GM12892 (cell line): ENCODE measurements around the gene GLTPD2.

ENCODE experiments used
- POLR2A ChIP-seq: IDR thresholded peaks from 2 replicates; pipeline ENCODE4 v1.6.1; 2011; ENCODE audit warnings: low read depth, low read length, control low read depth
- TAF1 ChIP-seq: IDR thresholded peaks from 2 replicates; pipeline ENCODE4 v1.6.1; 2011; ENCODE audit warnings: low read depth, mild to moderate bottlenecking, control low read depth, low read length, borderline replicate concordance

DNA sequence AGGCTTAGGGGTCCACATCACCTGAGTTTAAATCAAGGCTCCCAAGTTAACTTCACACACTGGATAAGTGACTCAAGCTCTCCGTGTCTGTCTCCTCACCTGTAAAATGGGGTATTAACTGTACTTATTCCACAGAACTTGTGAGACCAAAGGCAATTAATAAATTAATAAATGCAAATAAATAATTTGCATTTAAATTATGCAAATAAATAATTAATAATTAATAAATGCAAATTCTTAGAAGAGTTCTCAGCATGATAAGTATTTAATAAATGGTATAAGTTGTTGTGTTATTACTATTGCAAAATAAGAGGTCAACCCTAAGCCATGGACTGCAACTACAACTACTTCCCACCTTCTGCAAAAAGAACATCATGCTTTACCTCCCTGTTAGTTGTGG, 35.4 kb upstream of the GLTPD2 start:
- no peak for TF ChIP-seq TAF1
- TF ChIP-seq POLR2A = no peak
